ENCODE data around the gene PTPRU. TPM values are rescaled to one million over a fixed set of nuclear protein-coding genes. Genes with fewer than 3 reads are reported as not detected.

PTPRU gene
- total and polyA plus RNA-seq, 7 donors = 14.5 to 51.4 (median 25.6) TPM

GRCh38 chr1:29256394-29256793, 20.1 kb downstream of the PTPRU start:
- 82 to 92% (median 88%) methylated on average over 5 of the region's 5 CpGs for WGBS, 3 donors
- TF ChIP-seq CTCF (IDR thresholded peaks at IDR 0.05) = no peak
- DNase-seq = no peak
- Histone ChIP-seq H3K4me1 (peaks cover 10% of the 10 kb centered on the region), H3K4me3 (no peak overlapping the region), H3K27me3 (ENCODE audit: insufficient read depth in 3 of 3, low read length in 2 of 3) (peaks cover 0 to 2% (median 0%) of the 10 kb centered on the region in 3 donors), H3K36me3 (ENCODE audit: insufficient read depth in 1 of 2, low read depth in 1 of 2) (no peaks in the 10 kb centered on the region), H3K27ac (no peak overlapping the region), H3K9me3 (no peaks in the 10 kb centered on the region)
- intact Hi-C loops (cut with DNase I) = loop anchor here in 1 of 2 donors (10.0 kb wide), 1 partner anchor 858 kb away; no protein-coding TSS in a partner anchor
- ATAC-seq = no peak

DNA sequence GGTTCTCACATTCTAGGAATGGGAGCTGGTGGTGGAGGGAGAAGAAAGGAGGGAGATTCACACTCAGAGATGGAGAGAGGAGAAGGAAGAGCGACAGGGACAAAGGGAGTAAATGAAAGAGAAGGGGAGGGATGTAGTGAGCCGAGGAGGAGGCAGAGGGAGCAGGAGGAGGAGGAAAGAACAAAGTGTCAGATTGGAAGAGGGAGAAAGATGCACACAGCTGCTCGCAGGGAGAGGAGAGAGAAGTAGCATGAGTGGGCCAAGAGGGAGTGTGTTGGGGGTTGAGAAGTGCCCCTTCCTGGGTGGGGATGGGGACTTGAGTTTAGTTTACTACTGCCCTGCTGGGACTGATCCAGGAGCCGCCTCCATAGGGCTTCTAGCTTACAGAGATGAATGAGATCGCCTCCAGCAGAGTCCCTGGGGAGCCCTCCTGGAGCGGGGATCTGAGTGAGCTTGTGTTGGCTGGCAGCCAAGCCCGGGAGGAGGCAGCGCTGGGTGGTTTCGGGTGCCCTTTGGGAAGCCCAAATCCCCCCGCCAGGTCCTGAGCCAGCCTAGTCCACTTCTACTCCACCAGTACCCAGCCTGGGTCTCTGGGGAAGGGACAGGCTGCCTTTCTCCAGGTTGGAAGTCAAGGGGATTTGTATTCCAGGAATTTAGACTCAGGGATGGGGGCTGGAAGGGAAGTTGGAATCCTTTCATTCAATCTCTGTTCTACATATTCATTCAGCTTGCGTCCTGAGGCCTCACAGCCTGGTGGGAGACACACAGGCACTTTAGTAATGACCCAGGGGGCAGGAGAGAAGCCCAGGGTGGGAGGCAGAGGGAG, 20.9 kb downstream of the PTPRU start:
- H3K27me3 ChIP-seq (ENCODE audit: insufficient read depth in 3 of 3, low read length in 2 of 3) = peaks cover 0 to 2% (median 0%) of the 10 kb centered on the region in 3 donors
- DNase-seq (no peak), ATAC-seq (no peak)
- H3K4me3 ChIP-seq = no peak overlapping the region
- peaks cover 10% of the 10 kb centered on the region for H3K4me1 ChIP-seq
- 47 to 53% (median 52%) methylated on average over 11 of the region's 11 CpGs for WGBS, 3 donors
- intact Hi-C loops (cut with DNase I) = loop anchor here in 1 of 2 donors (10.0 kb wide), 1 partner anchor 858 kb away; no protein-coding TSS in a partner anchor
- H3K9me3 ChIP-seq = no peaks in the 10 kb centered on the region
- TF ChIP-seq CTCF (IDR thresholded peaks at IDR 0.05) = no peak
- H3K27ac ChIP-seq = no peak overlapping the region
- peaks cover 0 to 6% of the 10 kb centered on the region in 2 donors for H3K36me3 ChIP-seq (ENCODE audit: insufficient read depth in 1 of 2, low read depth in 1 of 2)

- no peak for TF ChIP-seq CTCF (IDR thresholded peaks at IDR 0.05)
- DNase-seq (no peak), ATAC-seq (no peak)
- Histone ChIP-seq H3K4me1 (peaks cover 10% of the 10 kb centered on the region), H3K27ac (no peak overlapping the region), H3K9me3 (no peaks in the 10 kb centered on the region), H3K27me3 (ENCODE audit: insufficient read depth in 3 of 3, low read length in 2 of 3) (peaks cover 0 to 2% (median 0%) of the 10 kb centered on the region in 3 donors), H3K36me3 (ENCODE audit: insufficient read depth in 1 of 2, low read depth in 1 of 2) (peaks cover 0 to 12% of the 10 kb centered on the region in 2 donors), H3K4me3 (no peak overlapping the region)
- WGBS, 3 donors = 89 to 92% (median 91%) methylated on average over 16 of the region's 16 CpGs
- intact Hi-C loops (cut with DNase I) = loop anchor here in 1 of 2 donors (10.0 kb wide), 1 partner anchor 856 kb away; no protein-coding TSS in a partner anchor
Measured at GRCh38 chr1:29258189-29258975, 22.1 kb downstream of the PTPRU start.

DNA sequence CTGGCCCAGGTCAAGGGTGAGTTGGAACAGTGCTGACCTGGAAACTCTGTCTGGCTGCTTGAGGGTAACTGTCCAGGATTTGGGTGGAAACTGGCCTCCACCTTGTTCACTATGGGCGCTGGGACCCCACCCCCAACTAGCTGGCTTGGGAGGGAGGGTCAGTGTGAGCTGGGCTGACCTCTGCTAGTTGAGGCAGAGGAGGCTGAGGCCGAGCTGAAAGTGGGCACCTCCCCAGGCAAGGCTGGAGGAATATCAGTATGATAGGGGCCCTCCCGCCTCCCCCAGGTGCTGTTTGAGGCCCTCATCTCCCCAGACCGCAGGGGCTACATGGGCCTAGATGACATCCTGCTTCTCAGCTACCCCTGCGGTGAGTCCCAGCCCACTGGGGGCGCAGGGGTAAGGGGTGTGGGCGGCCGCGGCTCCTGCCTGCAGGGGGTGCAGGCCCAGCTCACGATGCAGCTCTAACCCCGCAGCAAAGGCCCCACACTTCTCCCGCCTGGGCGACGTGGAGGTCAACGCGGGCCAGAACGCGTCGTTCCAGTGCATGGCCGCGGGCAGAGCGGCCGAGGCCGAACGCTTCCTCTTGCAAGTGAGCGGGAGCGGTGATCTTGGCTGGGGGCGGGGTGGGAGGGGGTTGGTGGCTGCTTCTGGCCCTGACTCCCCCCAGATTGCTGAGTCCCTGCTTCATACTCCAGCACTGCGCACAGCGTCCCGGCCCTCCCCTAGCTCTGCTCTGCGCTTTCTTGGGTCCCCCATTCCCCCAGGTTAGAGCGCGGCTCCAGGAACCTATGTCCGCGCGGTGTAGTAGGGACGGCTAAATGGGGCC, 22.9 kb downstream of the PTPRU start:
- DNase-seq (no peak), ATAC-seq (peak; percentile 21 to 40 (median 38))
- peak overlapping the region; percentile 70 for H3K4me3 ChIP-seq
- H3K36me3 ChIP-seq (ENCODE audit: insufficient read depth in 1 of 2, low read depth in 1 of 2) = peaks cover 0 to 12% of the 10 kb centered on the region in 2 donors
- WGBS, 3 donors = 26 to 45% (median 29%) methylated on average over 29 to 38 of the region's 38 CpGs
- intact Hi-C loops (cut with DNase I) = loop anchor here in 1 of 2 donors (10.0 kb wide), 1 partner anchor 856 kb away; no protein-coding TSS in a partner anchor
- peaks cover 0 to 2% (median 0%) of the 10 kb centered on the region in 3 donors for H3K27me3 ChIP-seq (ENCODE audit: insufficient read depth in 3 of 3, low read length in 2 of 3)
- H3K9me3 ChIP-seq = no peaks in the 10 kb centered on the region
- peaks cover 10% of the 10 kb centered on the region for H3K4me1 ChIP-seq
- no peak overlapping the region for H3K27ac ChIP-seq
- no peak for TF ChIP-seq CTCF (IDR thresholded peaks at IDR 0.05)
